ENCODE data around the gene CLN6.

DNA sequence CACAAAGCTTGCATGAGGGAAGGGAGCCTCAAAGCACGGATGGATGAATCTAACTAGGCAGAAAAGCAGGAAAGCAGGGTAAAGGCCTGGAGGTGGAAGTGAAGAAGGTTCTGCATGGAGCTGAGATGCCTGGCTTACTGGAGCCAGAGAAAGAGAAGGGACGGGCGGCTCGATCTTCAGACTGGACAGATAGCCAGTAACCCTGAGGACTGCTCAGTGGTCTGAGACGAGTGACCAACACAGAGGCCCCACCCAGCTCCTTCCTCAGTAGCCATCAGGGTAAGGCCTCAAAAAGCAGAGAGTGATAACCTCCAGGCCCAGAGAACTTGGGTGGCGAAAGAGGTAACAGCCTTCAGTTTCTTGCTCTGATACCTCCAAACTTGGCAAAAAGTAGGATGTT, 6.4 kb downstream of the CLN6 start:
- TF ChIP-seq EZH2phosphoT487 (IDR thresholded peaks at IDR 0.05; ENCODE audit: insufficient read depth, low read depth) (no peak), EZH2 (IDR thresholded peaks at IDR 0.05; ENCODE audit: insufficient read depth, poor library complexity, severe bottlenecking) (no peak)

Measured in GM23248 (cell line).